HL-60/S4 treated with retinoic acid at 250 ng/mL for 4 days and 3 days (cell line): Measurements from ENCODE around the gene FTO.

Experiments
- in situ Hi-C: fragments of 300-500 bp; cut with MboI; formaldehyde crosslinking; loops from 2 replicates; pipeline ENCODE4 v1.7.0; 2022; ENCODE audit warnings: low sequenced_read_pairs

FTO gene

DNA sequence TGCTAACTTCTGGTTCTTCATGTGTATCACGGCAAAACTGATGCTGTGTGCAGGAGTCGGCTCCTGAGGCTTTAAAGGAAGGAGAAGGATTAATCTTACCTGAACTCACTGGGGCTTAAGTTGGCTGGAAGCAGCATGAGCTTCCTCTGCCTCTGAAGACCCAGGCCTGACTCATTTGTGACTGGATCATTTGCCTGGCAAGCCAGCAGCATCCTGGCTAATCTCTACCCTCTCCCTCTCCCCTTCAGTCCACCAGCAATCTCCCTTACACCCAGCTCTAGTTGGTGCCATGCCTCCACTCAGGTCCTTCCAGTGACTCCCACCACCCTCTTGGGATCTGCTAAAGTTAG lies 432.3 kb downstream of the FTO start:
- in situ Hi-C loops: no loop called here

DNA sequence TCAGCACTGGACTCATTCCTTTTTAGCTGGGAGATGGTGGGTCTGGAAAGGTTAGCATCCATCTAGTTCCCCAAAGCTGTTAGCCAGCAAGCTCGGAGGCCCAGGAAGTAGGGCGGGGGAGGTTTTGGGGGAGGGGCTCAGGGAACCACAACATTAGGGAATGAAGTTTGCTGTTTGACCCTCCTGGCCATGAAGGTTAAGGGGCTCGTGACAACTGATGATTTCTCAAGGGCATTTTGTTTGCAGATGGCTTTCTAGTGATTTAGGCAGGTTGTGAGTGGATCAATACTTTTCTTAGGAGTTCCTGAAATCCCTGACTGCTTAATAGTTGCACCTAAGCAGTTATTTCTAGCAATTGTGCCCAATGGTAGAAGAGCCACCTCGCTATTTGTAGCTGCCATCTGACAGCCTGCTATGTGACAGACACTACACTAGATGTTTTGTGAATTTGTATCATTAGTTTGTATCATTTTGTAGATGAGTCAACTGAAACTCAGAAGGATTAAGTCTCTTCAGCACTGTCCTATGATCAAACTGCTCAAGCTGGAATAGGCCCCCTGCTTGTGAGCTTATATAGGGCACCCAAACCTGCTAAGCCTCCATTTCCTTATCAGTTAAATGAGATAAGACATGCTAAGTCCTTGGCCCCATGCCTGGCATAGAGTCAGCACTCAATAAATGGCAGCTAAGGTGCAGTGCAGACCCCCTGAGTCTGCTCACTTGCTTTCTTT lies 436.3 kb downstream of the FTO start:
- in situ Hi-C loops: no loop called here

DNA sequence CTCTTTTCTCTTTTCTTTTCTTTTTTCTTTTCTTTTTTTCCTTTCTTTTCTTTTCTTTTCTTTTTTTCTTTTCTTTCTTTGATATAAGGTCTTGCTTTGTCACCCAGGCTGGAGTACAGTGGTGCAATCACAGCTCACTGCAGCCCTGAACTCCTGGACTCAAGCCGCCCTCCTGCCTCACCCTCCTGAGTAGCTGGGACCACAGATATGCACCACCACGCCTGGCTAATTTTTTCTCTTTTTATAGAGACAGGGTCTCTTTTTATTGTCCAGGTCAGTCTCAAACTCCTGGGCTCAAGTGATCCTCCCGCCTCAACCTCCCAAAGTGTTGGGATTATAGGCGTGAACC lies 436.8 kb downstream of the FTO start:
- in situ Hi-C loops: no loop called here

DNA sequence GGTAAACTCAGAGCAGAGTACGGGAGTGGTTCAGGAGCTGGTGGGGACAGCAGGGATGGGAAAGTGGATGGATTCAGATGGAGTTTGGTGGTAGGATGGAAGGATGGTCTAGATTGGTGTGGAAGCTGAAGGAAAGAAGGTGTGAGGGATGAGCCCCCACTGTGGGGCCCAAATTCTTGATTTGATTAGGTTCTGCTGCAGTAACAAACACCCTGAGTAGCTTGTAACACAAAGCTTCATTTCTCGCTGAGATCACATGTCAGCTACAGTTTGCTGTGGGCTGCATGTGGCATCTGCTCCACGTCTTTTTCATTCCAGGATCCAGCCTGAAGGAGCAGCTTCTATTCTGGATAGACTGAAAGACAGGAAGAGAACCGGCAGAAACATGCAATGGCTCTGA lies 438.8 kb downstream of the FTO start:
- in situ Hi-C loops: no loop called here

DNA sequence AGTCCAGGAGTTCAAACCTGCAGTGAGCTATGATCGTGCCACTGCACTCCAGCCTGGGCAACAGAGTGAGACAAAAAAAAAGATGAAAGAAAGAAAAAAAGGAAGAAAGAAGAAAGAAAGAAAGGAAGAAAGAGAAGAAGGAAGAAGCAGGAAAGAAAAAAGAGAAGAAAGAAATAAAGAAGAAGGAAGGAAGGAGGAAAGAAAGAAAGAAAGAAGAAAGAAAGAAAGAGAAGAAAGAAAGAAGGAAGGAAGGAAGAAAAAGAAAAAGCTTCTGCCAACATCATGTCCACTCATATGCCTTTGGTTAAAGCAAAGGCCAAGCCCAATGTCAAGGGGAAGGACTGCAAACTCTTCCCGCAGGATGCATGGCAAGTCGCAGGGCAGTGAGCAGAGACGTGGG lies 439.5 kb downstream of the FTO start:
- in situ Hi-C loops: no loop called here

DNA sequence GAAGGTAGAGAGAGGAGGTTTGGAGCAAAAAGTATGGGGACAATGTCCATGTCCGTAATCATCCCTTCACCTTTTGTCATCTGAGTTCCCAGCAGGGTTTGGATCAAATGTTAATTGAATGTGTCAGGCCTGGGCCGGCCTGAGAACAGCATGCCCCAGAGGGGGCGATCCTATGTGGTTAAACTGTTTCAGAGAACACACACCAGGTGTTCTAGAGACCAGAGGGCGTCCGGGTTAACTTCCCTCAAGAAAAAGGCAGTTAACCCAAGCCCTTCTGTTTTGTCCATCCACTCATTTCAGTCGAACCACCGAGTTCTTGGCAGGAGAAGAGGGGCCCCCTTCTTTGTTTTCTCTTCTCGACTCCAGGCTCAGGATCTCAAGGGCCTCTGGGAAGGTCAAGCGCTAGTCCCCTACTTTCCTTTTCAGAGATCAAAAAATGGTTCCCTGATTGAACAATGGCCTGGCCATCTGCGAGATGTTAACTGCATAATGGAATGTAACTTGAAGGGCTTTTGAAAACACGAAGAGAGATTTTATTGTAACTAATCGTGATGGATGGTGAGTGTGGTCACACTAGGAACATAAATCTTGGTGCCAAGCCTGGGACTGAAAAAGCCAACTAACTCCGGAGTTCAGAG lies 440.1 kb downstream of the FTO start:
- in situ Hi-C loops: no loop called here

DNA sequence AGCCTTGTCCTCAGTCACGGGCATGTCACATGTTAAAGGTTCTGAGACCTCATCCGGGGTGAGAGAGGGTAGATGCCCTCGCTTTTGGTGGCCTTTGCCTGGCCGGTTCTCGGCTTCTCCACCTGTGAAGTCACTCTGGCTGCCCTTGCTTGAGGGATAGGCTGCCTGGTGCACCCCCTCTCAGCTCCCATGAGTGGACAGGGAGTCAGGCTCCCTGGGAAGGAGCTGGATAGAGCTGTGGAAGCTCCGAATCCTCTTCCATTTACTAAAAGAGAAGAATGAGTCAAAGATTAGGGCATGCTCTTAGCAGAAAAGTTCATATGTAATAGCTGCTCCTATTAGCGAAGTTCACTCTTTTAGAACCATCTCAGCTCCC lies 440.6 kb downstream of the FTO start:
- in situ Hi-C loops: no loop called here

DNA sequence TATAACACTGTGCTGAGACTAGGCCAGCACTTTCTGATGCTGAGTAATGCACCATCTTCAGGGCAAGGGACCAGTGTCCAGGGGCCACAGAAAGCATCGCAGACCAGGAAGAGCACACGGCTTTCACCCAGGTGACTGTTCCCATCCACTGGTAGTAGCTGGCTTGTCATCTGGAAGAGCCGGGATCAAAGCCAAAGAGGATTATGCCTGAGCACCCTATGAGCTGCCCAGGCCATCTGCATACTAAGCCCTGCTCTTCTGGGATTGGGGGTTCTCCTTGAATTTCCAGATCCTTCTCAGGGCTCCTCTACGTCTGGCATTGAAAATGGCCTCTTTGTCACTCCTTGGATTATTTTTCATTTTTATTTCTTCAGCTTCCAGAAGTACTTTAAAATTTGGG lies 441.9 kb downstream of the FTO start:
- in situ Hi-C loops: no loop called here

DNA sequence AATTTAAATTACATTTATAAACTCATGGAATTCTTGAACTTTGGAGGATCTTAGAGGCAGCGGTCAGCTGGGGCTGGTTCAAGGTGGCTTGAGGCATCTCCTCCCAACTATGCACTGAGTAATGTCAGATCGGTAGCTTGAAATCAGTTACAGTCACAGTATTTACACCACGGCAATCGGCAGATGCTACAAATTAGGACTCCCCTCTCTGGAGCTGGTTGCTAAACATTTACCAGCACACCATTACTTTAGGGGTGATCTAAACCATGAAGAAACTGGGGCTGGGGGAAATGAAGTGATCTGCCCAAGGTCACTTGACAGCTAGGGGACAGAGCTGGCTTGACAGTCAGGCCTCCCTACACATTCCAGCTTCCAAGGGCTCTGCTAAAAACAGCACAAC lies 445.0 kb downstream of the FTO start:
- in situ Hi-C loops: no loop called here

DNA sequence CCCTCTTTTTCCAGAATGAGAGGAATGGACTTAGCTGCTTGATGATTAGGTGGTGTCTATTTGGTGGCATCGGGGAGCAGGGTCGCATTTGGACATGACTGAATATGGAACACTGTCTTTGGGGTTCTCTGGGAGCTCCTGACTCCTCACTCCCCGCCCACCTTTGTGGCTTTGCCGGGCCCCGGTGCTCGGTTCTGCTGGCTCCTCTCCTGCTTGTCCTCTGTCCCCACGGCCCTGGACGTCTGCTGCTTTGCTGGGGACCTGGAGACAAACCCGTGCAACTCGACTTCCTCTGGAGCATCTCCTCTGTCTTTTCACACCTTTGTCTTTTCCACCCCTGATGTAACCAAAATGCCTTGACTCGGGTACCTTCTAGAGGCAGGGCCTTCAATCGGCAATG lies 446.9 kb downstream of the FTO start:
- in situ Hi-C loops: no loop called here

DNA sequence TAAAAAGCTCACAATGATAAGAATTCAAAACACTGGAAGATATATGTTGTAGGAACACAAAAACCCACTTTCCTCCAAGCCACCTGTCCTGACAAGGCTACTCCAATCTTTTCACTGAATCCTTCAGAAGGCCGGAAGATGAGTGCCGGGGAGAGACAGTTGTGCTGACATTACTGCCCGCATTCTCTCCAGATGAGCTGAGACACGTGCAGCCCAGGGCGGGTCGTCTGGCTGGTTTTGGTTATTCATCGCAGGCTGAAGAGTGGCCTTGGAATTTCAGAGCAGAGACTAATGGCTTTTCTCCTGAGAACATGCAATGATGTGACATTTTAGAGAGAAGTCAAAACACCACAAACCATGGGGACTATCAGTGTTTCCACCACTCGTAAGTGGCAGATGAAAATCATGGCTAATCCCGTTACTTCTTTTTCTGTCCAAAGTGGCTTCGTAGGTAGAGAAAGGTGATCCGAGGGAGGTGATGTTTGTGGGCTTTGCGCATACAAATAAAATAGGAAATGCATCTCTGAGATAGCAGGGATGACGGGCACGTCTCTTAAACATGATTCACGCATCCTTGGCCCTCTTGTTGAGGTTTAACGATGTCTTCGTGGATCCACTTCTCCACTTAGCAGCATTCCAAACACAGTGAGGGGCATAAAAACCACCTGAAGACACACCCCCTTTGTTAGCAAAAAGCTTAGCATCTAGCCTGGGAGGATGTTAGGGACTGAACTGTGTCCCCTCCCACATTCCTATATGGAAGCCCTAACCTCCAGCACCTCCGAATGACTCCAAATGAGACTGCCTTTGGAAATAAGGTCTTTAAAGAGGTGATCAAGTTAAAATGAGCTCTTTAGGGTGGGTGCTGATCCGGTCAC lies 448.6 kb downstream of the FTO start:
- in situ Hi-C loops: no loop called here

DNA sequence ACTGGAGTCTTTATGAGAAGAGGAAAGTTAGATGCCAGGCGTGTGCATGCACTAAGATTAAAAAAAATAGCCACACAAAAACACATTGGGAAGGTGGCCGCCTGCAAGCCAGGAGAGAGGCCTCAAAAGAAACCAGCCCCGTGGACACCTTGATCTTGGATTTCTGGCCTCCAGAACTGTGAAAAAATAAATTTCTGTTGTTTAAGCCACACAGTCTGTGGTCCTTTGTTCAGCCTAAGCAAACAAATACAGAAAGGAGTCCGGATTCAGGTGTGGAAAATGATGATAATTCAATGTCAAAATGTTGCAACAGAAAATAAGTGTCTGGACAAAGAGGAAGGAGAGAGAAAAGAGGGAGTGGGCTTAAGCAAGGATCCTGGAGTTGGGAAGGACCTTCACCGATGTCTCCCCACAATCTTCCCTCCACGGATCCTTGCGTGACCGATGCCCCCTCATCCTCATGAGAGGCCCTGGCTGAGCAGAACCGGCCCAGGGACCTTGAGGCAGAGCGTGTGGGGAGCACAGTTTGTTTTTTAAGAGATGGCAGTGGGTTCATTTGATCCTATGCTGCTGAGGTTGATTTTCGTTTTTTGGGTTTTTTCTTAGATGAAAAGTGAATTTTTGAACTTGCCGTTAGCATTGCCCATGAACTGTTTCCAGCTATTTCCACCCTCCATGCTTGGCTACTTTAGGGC lies 449.4 kb downstream of the FTO start:
- in situ Hi-C loops: no loop called here

DNA sequence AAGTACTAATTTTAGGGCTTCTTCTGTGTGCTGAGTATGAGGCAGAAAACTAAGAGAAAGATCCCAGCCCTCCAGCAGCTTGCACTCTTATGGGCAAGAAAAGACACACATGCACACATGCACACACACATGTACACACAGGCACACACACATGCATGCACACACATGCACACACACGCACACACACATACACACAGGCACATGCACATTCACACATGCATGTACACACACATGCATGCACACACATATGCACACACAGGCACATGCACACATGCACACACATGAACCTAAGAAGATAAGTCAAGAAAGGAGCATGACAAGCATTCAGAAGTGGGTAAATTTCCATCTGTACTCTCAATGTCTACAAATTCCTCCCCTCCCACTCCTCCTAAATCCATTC lies 452.4 kb downstream of the FTO start:
- in situ Hi-C loops: no loop called here

DNA sequence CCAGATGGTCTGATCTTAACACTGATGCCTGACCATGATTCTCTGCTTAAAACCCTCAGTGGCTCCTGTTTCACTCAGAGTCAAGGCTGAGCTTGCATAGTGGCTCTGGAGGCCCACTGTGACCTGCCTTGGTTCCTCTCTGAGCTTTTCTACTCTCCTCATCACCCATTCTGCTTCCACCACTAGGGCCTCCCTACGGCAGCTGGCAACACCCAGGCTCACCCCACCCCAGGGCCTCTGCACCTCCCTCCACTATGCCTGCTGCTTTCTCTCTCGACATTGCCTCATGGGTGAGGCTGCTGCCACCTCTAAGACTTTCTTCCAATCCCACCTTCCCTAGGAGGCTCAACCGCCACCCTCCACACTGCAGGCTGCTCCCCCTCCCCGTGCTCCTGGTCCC lies 455.0 kb downstream of the FTO start:
- in situ Hi-C loops: no loop called here

DNA sequence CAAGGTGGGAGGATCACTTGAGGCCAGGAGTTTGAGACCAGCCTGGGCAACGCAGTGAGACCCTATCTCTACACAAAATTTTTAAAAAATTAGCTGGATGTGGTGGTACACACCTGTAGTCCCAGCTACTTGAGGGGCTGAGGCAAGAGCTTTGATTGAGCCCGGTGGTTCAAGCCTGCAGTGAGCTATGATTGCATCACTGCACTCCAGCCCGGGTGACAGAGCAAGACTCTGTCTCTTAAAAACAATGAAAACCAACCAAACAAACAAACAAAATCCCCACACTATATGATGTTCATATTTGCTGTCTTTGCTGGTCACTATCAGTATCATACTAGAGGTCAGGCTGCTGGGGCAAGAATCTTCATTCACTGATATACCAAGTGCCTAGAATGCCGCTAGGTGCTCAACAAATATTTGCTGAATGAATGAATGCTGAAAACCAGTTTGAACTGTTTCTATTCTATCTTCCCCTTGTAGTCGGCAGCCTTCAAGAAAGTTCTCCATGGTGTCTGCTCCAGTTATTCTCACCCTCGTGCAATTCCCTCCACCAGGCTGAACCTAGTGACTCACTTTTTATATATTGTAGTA lies 455.6 kb downstream of the FTO start:
- in situ Hi-C loops: no loop called here

DNA sequence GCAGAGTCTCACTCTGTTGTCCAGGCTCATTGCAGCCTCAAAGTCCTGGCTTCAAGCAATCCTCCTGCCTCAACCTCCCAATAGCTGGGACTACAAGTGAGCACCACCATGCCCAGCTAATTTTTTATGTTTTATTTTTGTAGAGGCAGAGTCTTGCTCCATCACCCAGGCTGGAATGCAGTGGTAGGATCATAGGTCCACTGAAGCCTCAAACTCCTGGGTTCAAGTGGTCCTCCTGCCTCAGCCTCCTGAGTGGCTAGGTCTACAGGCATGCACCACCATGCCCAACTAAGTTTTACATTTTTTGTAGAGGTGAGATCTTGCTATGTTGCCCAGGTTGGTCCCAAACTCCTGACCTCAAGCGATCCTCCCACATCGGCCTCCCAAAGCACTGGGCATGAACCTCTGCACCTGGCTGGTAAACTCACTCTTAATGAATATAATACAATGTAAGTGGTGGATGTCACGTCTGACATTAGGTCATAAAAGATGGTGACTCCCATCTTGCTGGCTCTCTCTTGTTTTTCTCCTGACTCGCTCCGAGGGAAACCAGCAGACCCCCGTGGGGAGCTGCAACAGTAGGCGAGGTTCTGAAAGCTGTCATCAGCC lies 456.4 kb downstream of the FTO start:
- in situ Hi-C loops: no loop called here

DNA sequence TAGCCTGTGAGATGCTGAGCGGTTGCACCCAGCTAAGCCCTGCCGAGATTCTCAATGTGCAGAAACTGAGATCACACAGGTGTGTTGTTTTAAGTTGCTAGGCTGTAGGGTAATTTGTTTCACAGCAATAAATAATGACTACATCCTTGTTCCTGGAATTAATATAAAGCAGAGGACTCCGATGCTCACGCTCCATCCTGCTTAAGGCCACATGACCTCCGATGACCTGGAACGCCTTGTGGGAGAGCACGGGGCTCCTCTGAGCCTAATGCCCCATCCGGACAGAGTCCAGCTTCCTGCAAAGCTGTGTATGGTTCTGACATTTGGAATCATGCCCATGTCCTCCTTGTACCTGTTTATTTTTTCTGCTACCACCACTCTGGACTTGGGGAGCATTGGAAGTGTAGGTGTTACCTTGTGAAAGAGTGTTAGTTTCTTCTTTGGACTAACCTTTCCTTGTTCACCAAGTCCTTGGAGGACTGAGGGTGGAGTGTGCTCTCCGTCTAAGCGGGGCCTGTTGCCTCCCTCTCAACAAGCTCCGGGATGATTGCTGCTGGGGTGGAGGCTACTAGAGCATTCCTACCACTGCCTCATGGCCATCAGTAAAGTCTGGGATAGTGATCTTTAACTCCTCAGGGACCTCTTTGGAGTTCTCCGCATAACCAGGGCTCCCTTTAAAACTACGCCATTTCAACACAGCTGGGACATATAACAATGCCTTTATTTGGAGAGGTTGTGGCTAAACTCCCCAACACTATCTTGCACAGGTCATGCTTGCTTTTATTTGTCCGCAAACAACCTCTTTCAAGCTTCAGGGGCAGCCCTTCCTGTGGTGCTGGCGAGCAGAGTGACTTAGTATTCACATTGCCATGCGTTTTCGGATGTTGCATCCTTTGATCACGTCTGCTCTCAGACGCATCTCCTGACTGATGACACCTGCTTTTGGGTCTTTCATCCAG lies 457.3 kb downstream of the FTO start:
- in situ Hi-C loops: no loop called here

DNA sequence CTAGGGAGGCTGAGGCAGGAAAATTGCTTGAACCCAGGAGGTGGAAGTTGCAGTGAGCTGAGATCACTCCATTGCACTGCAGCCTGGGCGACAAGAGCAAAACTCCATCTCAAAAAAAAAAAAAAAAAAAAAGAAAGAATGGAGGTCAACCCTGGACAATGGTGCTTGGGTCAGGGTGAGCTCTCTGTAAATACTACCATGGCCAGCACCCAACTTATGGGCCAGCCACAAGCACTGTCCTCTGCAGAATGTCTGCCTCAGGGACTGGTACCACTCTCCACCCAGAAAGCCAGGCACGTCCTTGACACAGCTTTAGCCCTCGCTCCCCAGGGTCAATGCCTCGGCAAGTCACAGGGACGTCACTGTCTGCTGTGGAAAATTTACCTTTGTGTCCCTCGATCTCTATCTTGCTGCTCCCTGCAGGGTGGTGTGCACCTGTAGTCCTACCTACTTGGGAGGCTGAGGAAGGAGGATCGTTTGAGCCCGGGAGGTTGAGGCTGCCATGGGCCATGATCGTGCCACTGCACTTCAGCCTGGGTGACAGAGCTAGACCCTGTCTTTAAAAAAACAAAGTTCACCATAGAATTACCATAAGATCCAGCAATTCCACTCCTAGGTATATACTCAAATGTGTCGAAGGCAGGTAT lies 459.4 kb downstream of the FTO start:
- in situ Hi-C loops: no loop called here

DNA sequence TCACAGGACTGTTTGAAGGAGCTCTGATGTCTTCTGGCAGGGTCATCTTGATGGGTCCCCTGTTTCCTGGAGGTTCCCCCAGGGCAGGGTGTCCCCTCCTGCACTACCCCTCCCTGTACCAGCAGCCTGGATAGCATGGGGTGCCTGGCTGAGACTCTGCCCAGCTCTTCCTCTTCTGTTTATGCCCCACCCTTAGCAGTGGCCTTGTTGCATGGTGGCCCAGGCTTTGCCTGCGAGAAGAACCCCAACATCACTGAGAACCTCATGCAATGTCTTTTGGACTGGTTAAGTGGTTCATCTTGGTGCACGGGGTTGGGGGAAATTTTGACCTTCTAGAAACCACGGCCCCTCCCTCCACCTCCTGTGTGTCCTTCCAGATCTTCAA lies 460.8 kb downstream of the FTO start:
- in situ Hi-C loops: no loop called here
